Gastrocnemius medialis (tissue), 4 donors: ENCODE data around the gene PDLIM3.

ENCODE experiments used
- CTCF ChIP-seq, 5 experiments: fragments of 450-650 bp in 3 of 5; fragments of 200-600 bp in 2 of 5; sonication (generic) in 2 of 5; IDR thresholded peaks in 4 of 5; conservative IDR thresholded peaks in 1 of 5; 1 replicate in 4 of 5; 2 replicates in 1 of 5; pipeline ENCODE4 v1.5.1; 2016 to 2019; ENCODE audit warnings: antibody characterized with exemption in 5 of 5, mild to moderate bottlenecking in 3 of 5, moderate library complexity in 3 of 5
- POLR2A ChIP-seq, 2 donors: fragments of 450-650 bp; IDR thresholded peaks; one replicate each; pipeline ENCODE4 v1.6.1; 2017; ENCODE audit warnings: antibody characterized with exemption in 2 of 2, mild to moderate bottlenecking in 2 of 2, moderate library complexity in 2 of 2

GRCh38 chr4:185570727-185571126 lies 35.4 kb upstream of the PDLIM3 start:
- TF ChIP-seq CTCF (IDR thresholded peaks at IDR 0.05 in 4 of 5, conservative IDR thresholded peaks at IDR 0.05 in 1 of 5) = no peak
- no peak for TF ChIP-seq POLR2A (IDR thresholded peaks at IDR 0.05)
